Measurements from ENCODE around the gene RNF34. TPM values are rescaled to one million over a fixed set of nuclear protein-coding genes. Genes with fewer than 3 reads are reported as not detected.
A peak's percentile ranks its signal among the peaks of the same experiment; 100 is the strongest.

RNF34 gene
- total and polyA plus RNA-seq, 2 of the 13 experiments (the other 11 are each of a cell fraction or from before 2014, with no cell fraction given): 36.8 to 53.2 TPM

DNA sequence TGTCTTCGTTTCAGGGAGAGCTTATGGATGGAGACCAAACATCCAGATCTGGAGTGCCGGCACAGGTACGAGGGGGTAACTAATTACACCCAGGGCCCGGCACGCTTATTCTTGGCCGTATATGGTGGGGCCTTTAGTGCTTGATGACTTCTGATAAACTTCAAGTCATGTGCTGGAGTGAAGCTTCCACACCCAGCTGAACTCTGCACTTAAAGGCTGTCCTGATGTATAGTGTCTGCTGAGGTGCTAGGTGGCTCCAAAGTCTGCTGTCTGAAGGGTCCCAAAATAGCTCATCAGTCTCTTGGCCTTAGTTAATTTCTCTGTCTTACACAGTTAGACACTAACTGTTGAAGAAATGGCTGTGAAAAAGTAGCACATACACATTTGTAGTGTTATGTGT lies 17.9 kb downstream of the RNF34 start (continued):
- TF ChIP-seq, protein P1, sequence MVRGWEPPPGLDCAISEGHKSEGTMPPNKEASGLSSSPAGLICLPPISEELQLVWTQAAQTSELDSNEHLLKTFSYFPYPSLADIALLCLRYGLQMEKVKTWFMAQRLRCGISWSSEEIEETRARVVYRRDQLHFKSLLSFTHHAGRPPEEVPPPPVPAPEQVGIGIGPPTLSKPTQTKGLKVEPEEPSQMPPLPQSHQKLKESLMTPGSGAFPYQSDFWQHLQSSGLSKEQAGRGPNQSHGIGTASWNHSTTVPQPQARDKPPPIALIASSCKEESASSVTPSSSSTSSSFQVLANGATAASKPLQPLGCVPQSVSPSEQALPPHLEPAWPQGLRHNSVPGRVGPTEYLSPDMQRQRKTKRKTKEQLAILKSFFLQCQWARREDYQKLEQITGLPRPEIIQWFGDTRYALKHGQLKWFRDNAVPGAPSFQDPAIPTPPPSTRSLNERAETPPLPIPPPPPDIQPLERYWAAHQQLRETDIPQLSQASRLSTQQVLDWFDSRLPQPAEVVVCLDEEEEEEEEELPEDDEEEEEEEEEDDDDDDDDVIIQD (CRISPR knock-in tag; IDR thresholded peaks at IDR 0.05; ENCODE audit: low read depth): no peak
- TF ChIP-seq LCORL (IDR thresholded peaks at IDR 0.05) (no peak), LCORL (CRISPR knock-in tag; IDR thresholded peaks at IDR 0.05) (no peak), ZMAT5 (CRISPR knock-in tag; IDR thresholded peaks at IDR 0.05; ENCODE audit: borderline replicate concordance, low read depth) (no peak), KAT8 (CRISPR knock-in tag; IDR thresholded peaks at IDR 0.05) (no peak), EEA1 (CRISPR knock-in tag; IDR thresholded peaks at IDR 0.05; ENCODE audit: borderline replicate concordance) (no peak), SMAD1 (CRISPR knock-in tag; IDR thresholded peaks at IDR 0.05; ENCODE audit: borderline replicate concordance, low read depth) (no peak)
- TF ChIP-seq, protein P2, sequence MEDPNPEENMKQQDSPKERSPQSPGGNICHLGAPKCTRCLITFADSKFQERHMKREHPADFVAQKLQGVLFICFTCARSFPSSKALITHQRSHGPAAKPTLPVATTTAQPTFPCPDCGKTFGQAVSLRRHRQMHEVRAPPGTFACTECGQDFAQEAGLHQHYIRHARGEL (CRISPR knock-in tag; IDR thresholded peaks at IDR 0.05): no peak

- BruUV-seq (replicated peaks): no TSS peak
- in situ Hi-C loops (cut with HindIII; ENCODE audit: extremely low pct_ligation_motif_present, low pct_unique_long_range_greater_than_20kb): no loop called here
- Histone ChIP-seq H3K9ac (ENCODE audit: insufficient read depth, low read depth, low read length) (no peak overlapping the region), H3K27me3 (ENCODE audit: control insufficient read depth in 1 of 2, insufficient read depth in 2 of 2, low read length in 2 of 2) (no peaks in the 10 kb centered on the region), H3K27ac (ENCODE audit: extremely low read length, insufficient read depth, low read length) (no peak overlapping the region), H3K4me2 (ENCODE audit: low read depth, low read length) (no peak overlapping the region), H3K4me3 (replicated peaks in 1 of 3; ENCODE audit: insufficient read depth in 1 of 3, low read depth in 2 of 3, low read length in 3 of 3) (no peak overlapping the region), H3K9me3 (ENCODE audit: low read length) (no peaks in the 10 kb centered on the region), H3K4me1 (ENCODE audit: insufficient read depth, low read length) (no peaks in the 10 kb centered on the region), H3K79me2 (ENCODE audit: insufficient read depth, low read length) (no peaks in the 10 kb centered on the region), H2AFZ (ENCODE audit: low read length) (no peak overlapping the region), H4K20me1 (ENCODE audit: insufficient read depth, low read length) (no peaks in the 10 kb centered on the region), H3K36me3 (replicated peaks in 1 of 2; ENCODE audit: control insufficient read depth in 1 of 2, insufficient read depth in 2 of 2, low read length in 2 of 2) (peaks cover 20 to 83% of the 10 kb centered on the region in 2 experiments)
- 99% methylated on average over 6 of the region's 6 CpGs for WGBS (ENCODE audit: low lambda C conversion rate)
- no peak for ATAC-seq
- TF ChIP-seq SP2 (CRISPR knock-in tag; IDR thresholded peaks at IDR 0.05) (no peak), CREB1 (IDR thresholded peaks at IDR 0.05) (0 out of 2 replicates have a peak, but pooled peaks have one; percentile 34), CREB1 (CRISPR knock-in tag; IDR thresholded peaks at IDR 0.05) (no peak)
- no peak for FAIRE-seq
- POLR2A ChIA-PET: no interaction called here
- CTCF ChIA-PET (ENCODE audit: low intra/inter-chr PET ratio, low total read pairs): no interaction called here
- intact Hi-C loops (cut with micrococcal nuclease; ENCODE audit: unreplicated experiment): no loop called here
- DNase-seq (ENCODE audit: low spot score): no peak
Measured at GRCh38 chr12:121420109-121420508, 20.2 kb downstream of the RNF34 start.
